GM19397 (cell line): ENCODE results near the gene CELSR1.
A peak's percentile ranks its signal among the peaks of the same experiment; 100 is the strongest.

Source experiments
- ATAC-seq: cut with Tn5 transposase; IDR thresholded peaks from one replicate; pipeline ENCODE4 v1.9.1; 2021; ENCODE audit warnings: mild to moderate bottlenecking, moderate library complexity; ENCODE audit not compliant: unreplicated experiment

CELSR1 gene

GRCh38 chr22:46354176-46354992 lies 183.0 kb downstream of the CELSR1 start:
- no peak for ATAC-seq

- ATAC-seq: no peak
Measured at GRCh38 chr22:46353483-46354105, 183.8 kb downstream of the CELSR1 start.

- no peak for ATAC-seq
Measured at GRCh38 chr22:46352691-46353386, 184.6 kb downstream of the CELSR1 start.

- ATAC-seq: no peak
Measured at GRCh38 chr22:46352276-46352675, 185.1 kb downstream of the CELSR1 start.

GRCh38 chr22:46351767-46352166 lies 185.7 kb downstream of the CELSR1 start:
- no peak for ATAC-seq

GRCh38 chr22:46351131-46351735 lies 186.2 kb downstream of the CELSR1 start:
- no peak for ATAC-seq

GRCh38 chr22:46350646-46351045 lies 186.8 kb downstream of the CELSR1 start:
- ATAC-seq: no peak

- no peak for ATAC-seq
Measured at GRCh38 chr22:46350121-46350520, 187.3 kb downstream of the CELSR1 start.

GRCh38 chr22:46349681-46350080 lies 187.7 kb downstream of the CELSR1 start:
- no peak for ATAC-seq

GRCh38 chr22:46349238-46349637 lies 188.2 kb downstream of the CELSR1 start:
- no peak for ATAC-seq

GRCh38 chr22:46348099-46348695 lies 189.2 kb downstream of the CELSR1 start:
- ATAC-seq: no peak

GRCh38 chr22:46347646-46348045 lies 189.8 kb downstream of the CELSR1 start:
- ATAC-seq: no peak

- no peak for ATAC-seq
Measured at GRCh38 chr22:46346680-46347405, 190.6 kb downstream of the CELSR1 start.

GRCh38 chr22:46340676-46341075 lies 196.7 kb downstream of the CELSR1 start:
- no peak for ATAC-seq

- no peak for ATAC-seq
Measured at GRCh38 chr22:46339956-46340355, 197.5 kb downstream of the CELSR1 start.

GRCh38 chr22:46338636-46339035 lies 198.8 kb downstream of the CELSR1 start:
- no peak for ATAC-seq

GRCh38 chr22:46337870-46338269 lies 199.6 kb downstream of the CELSR1 start:
- no peak for ATAC-seq

GRCh38 chr22:46336119-46337078 lies 201.0 kb downstream of the CELSR1 start:
- peak; percentile 7 for ATAC-seq
